ENCODE results near the gene ST7.
A peak's percentile ranks its signal among the peaks of the same experiment; 100 is the strongest.

The ST7 gene

DNA sequence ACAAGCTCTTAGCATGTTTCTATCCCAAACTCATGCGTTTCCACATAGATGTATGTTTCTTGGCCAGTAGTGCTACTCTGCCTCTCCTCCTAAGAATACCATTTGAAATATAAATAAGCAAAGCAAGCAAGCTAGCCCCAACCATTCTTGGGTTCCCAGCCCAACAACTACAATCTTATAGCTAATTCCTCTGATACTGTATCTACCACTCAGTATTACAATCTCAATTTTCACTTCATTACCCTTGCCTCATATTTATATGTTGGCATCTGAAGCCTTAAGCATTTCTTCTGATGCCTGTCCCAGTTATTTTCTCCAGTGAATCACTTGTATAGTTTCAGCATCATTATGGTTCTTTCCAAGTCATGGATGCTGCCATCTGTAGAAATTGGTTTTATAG lies 181.1 kb downstream of the ST7 start:
- no peak for DNase-seq

DNA sequence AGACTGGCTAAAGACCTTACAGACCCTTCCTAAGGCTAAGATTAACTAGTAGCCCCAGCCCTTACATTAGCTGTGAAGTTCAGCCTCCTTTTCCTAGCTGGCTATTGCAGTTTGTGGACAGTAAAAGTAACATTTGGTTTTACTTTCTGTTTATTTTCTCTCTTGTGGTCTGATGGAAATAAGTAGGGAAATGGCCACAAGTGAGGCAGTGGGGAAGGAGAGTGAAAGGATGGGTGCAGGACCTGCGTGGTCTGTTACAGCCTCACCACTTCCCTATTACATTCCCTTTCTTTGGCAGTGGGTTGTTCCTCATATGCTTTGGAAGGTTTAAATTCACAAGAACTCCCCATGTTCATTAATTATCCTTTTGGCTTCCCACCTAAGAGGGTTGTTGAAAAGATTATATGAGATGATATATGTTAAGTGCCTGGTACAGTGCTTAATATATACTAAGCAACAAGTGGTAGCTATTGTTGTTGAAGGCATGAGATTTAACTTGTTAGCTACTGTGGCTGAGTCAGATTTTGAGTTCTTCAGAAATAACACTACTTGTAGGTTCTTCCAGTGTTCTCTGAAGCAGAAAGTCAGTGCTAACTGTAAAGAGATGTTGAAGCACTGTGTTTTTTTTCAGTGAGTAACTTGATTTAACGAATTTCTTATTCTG lies 181.7 kb downstream of the ST7 start:
- no peak for DNase-seq

DNA sequence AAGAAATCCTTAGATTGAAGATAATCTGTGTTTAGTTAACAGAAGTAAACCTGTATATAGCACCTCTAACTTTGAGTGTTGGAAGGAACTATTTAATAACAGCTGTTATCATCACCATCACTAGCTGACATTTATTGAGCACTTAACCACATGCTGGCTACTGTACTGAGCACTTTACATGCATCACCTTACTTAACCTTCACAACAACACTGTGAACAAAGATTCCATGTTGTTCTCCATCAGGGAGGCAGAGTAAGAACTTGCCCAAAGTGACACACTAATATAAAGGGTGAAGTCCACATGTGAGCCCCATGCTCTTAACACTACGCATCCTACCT lies 182.2 kb downstream of the ST7 start:
- no peak for DNase-seq

DNA sequence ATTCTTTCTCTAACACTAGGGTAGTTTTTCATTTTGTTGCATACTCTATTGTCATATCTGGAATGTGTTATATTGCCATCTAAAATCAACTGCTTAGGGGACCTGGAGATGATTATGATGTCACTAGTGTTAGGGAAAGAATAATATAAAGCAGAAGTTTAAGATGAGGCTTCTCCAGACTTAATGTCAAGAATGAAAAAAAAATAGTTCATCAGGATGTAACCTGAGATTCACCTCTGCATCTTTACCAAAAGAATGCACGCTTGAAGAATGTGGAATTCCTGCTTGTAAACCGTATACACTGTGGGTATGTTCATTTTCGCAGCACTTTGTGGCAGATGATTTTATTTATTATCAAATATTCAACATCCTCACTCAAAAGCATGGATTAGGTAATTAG lies 184.6 kb downstream of the ST7 start:
- DNase-seq: no peak

DNA sequence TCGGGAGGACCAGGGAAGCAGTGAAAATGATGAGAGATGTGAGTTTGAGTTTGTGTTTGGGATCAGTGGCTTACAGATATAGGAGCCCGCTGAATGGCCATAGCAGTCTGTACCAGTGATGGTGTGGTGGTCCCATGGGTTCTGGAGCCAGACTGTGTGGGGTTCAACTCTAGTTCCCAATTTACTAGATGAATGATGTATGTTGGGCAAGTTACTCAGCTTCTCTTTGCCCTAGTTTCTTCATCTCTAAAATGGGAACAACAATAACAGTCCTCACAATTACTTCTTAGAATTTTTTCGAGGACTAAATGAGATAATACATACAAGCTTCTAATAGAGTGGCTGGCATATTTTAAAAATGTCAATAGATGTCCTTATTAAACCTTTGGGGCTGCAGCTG lies 185.2 kb downstream of the ST7 start:
- no peak for DNase-seq

DNA sequence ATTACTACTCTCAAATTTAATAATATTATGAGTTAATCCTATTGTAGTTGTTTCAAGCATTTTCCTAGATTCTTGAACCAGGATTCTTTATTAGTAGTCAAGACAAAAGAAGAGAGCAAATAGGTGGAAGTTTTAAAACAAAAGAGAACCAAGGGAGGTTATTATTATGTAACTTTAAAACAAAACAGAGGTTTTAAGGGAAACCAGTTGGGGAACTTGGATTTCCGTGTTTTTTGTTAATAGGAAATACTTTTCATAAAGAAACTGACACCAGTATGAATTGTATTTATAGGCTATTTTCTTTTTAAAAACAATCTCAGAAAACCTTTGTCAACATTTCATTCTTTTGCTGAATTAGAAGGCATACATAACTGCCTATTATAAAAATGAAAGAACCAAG lies 185.7 kb downstream of the ST7 start:
- no peak for DNase-seq

DNA sequence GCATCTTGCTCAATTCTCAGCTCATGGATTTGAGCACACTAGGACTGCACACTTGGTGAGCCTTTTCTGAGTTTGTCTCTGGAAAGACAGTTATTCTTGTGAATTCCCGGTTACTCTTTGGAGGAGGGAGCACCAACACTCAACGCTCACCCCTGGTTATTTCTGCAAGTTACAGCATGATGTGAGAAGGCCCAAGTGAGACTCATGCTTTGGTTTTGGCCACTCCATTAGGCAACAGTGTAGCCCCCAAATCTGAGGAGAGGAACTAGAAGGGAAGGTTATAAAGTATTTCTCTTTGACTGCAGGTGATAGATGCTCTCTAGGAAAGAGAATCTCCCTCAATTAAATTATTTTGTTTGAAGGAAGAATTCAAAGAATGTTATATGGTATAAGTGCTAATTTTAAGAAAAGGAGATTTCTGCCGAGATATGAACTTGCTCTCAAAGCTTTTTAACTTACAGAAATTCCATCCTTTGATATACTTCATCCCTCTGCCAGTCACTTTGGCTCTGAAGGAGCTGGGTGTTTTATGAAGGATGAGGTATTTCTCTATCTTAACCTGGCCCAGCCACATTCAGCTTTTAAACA lies 186.2 kb downstream of the ST7 start:
- no peak for DNase-seq

DNA sequence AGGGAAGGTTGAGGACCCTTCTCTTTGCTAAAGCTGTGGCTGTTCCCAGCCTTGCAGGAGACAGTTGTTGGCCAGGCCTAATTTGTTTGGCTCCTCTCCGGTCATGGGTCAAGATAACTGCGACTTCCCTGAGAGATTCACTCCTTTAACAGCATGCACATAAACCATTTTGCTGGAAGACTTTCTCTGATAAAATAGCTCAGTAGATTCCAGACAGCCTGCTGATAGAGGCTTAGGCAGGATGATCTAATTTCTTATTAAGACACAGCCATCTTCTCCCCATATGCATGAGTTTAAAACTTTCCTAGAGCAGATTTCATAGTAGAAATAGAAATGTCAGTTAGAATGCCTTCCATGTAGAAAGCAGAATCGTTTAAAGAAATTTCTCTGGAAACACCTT lies 187.6 kb downstream of the ST7 start:
- no peak for DNase-seq

DNA sequence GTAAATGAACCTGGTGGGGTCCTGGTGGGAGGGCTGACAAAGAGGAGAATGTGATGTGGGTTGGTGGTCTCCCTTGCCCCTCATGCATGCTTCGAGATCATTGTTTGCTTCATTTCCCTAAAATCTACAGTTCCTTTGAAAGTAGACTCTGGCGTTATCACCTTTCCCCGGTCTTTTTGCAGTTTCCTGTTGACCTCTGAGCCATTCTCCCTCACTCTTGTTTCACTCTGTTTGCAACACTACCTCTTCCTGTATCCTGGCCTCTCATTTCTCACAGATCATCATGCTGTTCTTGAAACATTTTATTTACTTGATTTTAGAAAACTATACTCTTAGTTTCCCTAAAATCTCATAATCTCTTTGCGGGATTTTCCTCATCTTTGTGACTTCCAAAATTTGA lies 189.8 kb downstream of the ST7 start:
- no peak for DNase-seq

DNA sequence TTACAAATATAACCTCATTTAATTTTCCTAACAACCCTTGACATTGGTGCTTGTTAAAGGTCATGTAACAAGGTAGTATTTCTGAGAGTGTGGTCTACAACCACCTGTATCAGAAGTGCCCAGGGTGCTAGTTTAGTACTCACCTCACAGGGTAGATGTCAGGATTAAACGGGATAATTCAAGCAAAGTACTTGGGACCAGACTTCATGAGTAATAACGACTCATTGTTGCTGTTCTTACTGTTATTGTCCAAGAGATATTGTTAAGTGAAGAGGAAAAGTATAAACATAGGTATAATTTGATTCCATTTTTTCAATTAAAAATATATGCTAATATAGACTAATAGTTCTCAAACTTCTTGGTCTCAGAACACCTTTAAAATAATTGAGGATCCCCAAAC lies 190.3 kb downstream of the ST7 start:
- DNase-seq: no peak

DNA sequence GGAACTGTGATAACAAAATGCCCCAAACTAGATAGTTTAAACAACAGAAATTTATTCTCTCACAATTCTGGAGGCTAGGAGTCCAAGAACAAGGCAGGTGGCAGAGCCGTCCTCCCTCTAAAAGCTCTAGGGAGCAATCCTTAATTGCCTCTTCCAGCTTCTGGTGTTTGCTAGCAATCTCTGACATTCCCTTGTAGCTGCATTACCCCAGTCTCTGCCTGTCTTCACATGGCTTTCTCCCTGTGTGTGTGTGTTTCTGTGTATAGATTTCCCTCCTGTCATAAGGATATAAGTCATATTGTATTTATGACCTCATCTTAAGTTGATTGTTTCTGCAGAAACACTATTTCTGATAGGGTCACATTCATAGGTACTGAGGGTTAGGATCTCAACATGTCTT lies 192.0 kb downstream of the ST7 start:
- no peak for DNase-seq

DNA sequence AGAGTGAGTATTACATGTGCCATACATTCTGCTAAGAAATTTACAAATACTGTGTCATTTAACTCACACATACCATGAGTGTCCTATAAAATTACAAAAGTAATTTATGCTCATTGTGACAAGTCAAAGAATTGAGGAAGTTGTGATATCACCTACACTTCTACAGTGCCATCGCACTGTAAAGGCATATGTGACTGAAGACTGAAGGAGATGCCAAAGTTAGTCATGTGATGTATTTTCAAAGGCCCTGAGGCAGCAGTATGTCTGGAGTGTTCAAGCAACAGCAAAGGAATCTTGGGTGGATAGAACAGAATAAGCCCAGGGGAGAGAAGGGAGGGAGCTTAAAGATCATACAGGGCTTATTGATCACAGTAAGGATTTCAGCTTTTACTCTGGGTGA lies 192.8 kb downstream of the ST7 start:
- no peak for DNase-seq

DNA sequence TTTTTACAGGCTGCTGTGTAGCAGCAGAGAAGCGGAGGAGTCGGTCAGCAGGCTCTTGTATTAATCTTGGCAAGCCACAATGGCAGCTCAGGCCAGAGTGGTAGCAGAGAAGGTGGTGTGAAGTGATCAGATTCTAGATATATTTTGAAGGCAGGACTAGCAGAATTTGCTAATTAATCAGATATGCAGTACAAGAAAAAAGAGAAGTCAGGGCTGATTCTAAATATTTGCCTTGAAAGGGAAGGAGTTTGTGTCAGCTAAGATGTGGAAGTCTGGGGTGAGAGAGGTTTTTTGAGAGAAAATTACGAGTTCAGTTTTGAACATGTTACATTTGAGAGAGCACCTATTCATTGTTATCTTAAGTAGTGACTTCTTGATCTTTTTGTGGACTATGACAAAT lies 193.2 kb downstream of the ST7 start:
- DNase-seq: no peak

DNA sequence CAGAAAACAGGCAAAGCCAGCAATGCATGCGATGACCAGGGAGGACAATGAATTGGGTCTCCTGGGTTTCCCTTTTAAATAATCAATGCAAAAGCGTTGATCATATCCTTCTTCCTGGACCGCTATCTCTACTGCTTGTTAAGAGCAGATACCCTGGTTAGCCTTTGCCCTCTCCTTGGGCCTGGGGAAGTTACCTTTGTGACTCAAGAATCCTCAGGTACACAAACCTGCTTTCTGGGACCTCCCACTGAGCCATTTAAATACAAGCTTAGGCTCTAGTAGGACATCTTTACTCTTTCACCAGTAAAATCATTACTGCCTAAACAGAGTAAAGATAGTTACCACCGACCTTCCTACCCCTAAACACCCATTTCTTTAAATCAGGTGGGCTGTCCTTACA lies 195.7 kb downstream of the ST7 start:
- DNase-seq: no peak

DNA sequence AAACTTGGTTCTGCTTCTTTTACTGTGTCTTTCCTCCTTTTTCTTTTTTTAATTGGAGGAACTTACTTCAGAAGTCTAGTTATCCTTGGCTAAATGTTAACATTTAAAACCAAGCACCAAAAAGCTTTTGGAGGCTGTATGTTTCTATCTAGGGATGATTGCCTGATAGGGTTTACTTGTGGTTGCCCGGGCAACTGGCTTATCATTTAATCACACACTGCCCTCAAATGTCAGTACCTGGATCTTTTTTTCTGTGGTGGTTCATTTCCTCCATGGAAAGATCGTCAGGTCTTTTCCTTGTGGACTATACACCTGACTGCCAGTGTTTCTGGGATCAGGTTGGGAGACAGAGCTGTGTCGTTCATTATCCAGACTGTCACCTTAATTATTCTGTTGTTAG lies 196.4 kb downstream of the ST7 start:
- no peak for DNase-seq

DNA sequence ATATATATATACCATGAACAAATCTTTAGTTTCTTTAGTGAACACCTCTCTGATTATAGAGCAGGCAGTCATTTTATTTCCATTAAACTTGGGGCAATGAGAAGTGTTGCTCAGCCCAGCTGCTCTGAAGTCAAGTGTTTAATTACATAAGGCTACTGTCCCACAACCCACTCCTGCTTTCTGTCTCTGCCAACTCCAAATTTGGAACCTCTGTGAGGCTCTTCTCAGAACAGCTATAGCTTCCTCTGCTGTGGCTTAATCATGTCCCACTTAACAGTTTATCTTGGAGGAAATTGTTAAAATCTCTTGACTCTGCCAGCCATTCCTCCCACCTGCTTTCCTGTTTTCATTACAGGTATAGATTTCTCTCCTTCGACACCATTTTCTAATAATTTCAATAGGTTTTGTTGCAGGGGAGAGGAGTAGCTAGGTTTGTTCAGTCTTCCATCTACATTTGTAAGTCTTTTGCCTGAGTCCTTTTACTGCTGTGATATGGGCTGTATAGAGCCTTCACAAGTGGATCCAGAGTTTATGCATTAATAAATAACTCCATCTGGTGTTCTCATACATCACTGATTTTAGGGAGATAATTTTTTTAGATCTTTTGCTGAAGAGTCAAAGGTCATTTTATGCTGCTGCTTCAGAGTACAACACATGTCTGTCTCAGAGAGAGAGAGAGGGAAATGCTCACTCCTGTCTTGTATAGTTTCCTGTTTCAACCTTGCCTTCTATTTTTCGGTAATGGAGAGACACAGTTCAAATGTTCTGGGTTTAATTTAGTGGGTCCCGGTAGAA lies 199.1 kb downstream of the ST7 start:
- DNase-seq: no peak

DNA sequence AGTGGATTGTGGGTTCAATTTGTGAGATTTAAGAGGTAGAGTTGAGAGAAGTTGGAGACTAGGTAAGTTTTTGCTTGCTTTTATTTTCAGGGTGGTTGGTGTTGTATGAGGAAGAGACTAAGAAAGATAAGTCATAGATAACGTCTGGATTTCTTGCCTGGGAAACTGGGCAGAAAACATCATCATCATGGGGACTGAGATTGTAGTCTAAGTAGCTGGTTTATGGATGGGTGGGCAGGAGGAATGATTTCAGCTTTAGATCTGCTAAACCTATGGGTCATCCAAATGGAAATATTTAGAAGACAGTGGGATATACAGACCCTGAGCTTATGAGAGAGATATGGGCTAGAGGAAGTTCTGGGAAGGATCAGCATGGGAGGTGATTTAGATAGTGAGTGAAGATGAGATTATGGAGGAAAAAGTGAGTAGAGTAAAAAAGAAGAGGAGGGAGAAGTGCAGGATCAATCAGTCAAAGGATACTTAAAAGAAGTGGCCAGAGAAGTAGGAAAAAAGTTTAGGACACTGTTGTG lies 199.8 kb downstream of the ST7 start:
- no peak for DNase-seq

DNA sequence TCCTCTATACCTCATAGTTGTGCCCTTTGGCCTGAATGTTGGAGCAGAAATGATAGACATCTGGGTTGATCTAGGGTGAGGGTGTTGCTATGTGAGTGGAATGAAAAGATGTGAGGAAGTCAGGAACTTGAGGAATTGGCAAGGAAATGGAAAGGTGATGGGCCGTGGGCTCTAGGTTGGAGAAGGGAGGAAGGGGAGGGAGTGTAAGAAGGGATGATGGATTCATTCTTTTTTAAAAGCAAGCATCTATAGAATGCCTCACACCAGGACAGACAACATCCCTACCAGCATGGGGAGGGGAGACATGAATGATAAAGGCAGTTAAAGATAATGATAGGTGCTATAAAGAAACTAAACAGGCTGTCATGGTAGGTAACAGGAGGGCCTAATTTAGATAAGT lies 201.4 kb downstream of the ST7 start:
- no peak for DNase-seq

DNA sequence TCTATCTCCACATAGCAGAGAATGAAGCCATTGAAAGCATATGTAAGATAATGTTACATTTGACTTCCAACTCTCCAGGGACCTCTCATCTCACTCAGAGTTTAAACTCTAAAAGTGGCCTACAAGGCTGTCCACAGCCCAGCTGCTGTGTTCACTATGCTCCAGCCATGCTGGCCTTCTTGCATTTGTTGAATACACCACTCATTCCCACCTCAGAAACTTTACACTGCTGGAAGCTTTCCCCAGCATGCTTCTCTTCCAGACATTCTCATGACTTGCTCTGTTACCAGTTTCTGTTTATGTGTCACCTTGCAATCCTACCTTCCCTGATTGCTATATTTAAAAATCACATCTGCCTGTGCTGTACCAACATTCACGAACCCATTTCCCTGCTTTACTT lies 202.4 kb downstream of the ST7 start:
- DNase-seq: no peak

DNA sequence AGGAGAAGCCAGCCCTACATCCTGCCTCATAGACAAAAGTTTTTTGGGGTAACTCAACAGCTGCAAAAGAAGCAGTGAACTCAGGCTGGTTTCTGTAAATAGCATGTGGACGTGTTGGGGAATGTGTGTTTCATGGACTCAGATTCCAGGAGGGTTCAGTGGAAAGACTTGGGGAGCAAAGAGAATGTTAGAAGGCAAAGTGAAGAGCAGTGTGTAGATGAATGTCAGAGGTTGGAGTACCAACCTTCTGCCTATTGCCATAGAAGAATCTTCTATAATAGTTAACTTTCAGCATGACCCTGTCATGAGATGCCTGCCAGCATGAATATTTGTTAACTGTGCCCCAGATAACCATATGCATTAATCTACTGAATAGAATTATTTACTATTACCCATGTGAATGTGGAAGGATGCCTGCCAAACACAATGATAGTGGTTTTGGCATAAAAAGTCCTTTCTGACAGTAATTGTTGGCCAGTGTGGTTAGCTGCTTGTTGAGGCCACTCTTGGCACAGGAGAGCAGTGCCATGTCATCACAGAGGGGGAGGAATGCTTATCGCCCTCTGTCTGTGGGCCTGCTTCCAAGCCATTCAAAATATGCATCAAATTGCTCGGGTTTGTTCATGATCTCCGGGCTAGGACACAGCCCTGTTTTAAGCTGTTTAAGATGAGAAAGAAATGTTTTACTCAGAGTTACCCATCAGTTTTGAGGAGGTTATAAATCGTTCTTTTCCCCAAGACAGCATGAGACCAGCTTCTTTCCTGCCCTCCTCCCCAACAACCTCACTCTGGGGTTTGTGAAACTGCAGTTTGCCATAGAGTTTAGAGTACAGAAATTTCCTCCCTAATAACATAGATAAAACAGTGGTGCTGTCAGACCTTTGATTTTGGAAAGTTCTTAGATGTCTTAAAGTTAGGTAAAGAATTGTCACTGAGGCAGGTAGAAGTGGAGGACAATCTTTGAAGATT lies 204.2 kb downstream of the ST7 start:
- DNase-seq: peak; percentile 46

DNA sequence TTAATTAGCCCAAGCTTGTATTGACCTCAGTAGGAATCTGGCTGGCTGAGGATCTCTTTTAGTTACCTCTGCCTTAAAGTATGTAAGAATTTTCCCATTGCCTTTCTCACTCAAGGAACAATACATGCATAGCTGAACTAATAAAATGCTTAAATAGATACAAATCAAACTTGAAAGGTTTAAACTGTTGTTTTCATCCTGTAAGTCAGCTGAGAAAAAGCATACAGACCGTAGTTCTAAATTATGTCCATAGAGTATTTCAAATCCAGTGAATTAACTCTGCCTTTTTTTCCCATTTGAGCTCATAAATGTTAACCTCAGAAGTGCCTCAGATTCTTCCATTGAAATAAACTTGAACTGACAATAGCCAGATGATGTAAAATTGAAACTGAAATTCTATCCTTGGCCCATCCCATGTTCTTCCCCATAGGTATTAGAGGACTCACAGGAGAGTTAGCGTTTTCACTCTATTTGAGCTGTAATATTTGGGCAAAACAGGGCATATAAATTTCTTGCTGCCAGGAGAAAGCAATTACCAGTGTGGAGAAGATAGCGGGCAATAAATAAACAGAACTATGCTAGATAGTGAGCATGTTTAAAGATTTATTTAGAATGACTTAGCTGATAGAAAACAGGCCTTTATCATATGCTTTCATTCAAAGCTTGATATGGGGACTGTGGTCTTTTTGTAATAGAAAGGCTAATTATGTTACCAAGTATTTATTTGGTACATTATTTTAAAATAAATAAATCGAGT lies 205.8 kb downstream of the ST7 start:
- DNase-seq: peak; percentile 42

DNA sequence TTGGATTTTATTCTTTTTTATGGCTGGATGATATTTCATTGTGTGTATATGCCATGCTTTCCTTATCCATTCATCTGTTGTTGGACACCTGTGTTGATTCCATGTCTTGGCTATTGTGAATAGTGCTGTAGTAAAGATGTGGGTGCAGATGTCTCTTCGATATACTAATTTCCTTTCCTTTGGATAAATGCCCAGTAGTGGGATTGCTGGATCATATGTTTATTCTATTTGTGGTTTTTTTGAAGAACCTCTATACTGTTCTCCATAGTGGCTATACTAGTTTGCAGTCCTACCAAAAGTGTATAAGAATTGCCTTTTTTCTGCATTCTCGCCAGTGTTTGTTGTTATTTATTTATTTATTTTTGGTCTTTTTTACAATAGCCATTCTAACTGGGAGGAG lies 209.8 kb downstream of the ST7 start:
- no peak for DNase-seq

Data from eye (tissue), 1 donor.